K562 (cell line): ENCODE results near the gene ICAM1. TPM values are rescaled to one million over a fixed set of nuclear protein-coding genes. Genes with fewer than 3 reads are reported as not detected.

Source experiments
- ARID2 ChIP-seq: fragments of 450-650 bp; IDR thresholded peaks from 2 replicates; pipeline ENCODE4 v1.6.1; 2017; ENCODE audit warnings: antibody characterized with exemption, mild to moderate bottlenecking
- CREM ChIP-seq: IDR thresholded peaks from 2 replicates; pipeline ENCODE4 v1.6.1; 2014; ENCODE audit warnings: antibody characterized with exemption, low read depth
- CTCF ChIP-seq, 3 experiments: IDR thresholded peaks in 2 of 3; conservative IDR thresholded peaks in 1 of 3; 2 replicates each; pipeline ENCODE4 v1.5.1; 2011 to 2012; ENCODE audit warnings: low read length in 3 of 3, mild to moderate bottlenecking in 3 of 3, control low read depth in 2 of 3, improper control_type of control experiment in 1 of 3, inconsistent platforms in 1 of 3, low read depth in 1 of 3, mixed read lengths in 1 of 3, moderate library complexity in 1 of 3; ENCODE audit not compliant: insufficient read depth in 2 of 3
- RAD21 ChIP-seq, 2 experiments: fragments of 250-450 bp in 1 of 2; fragments of 450-650 bp in 1 of 2; sonication (Bioruptor Pico) in 1 of 2; formaldehyde crosslinking in 1 of 2; IDR thresholded peaks in 1 of 2; conservative IDR thresholded peaks in 1 of 2; 2 replicates each; pipeline versions ENCODE4 v1.4.0 to v1.8.0; 2020 to 2022; ENCODE audit warnings: mild to moderate bottlenecking in 2 of 2, moderate library complexity in 1 of 2
- SFPQ ChIP-seq: fragments of 200-400 bp; formaldehyde crosslinking; IDR thresholded peaks from 2 replicates; pipeline ENCODE4 v1.6.1; 2017; ENCODE audit warnings: mild to moderate bottlenecking, low read depth, low read length, moderate library complexity
- TAF7 ChIP-seq: fragments of 450-650 bp; IDR thresholded peaks from 2 replicates; pipeline ENCODE4 v1.6.1; 2016; ENCODE audit warnings: missing genetic modification characterization, missing compliant biosample characterization
- XRCC5 ChIP-seq: fragments of 200-400 bp; formaldehyde crosslinking; IDR thresholded peaks from 2 replicates; pipeline ENCODE4 v1.6.1; 2017; ENCODE audit warnings: low read depth, mild to moderate bottlenecking, low read length
- ZBTB7A ChIP-seq: IDR thresholded peaks from 2 replicates; pipeline ENCODE4 v1.6.1; 2011; ENCODE audit warnings: low read depth, mild to moderate bottlenecking, low read length, moderate library complexity, borderline replicate concordance; ENCODE audit not compliant: control insufficient read depth
- ZNF140 ChIP-seq: fragments of 250-450 bp; sonication (Bioruptor Pico); IDR thresholded peaks from 2 replicates; pipeline ENCODE4 v1.8.0; 2021; ENCODE audit warnings: moderate library complexity, mild to moderate bottlenecking, inconsistent platforms
- polyA plus RNA-seq, 8 experiments: library from polyadenylated mRNA; depleted of rRNA in 4 of 8; stranded (reverse) in 5 of 8; unstranded in 3 of 8; fragments of >200 nt; fragmentation: Nextera tagmentation in 2 of 8; fragmentation: Illumina TruSeq in 1 of 8; extraction: Ambion mirVana in 2 of 8; extraction: Trizol in 1 of 8; gene quantifications; 2 replicates each; pipeline versions ENCODE4 v1.2.1 to v1.2.3, GENCODE V29; 2011 to 2014; ENCODE audit warnings: inconsistent platforms in 1 of 8, missing spikeins in 1 of 8
- total RNA-seq, 7 experiments: library from RNA; depleted of rRNA in 6 of 7; stranded (reverse); fragments of >200 nt in 6 of 7; fragmentation: Illumina TruSeq in 2 of 7; extraction: Trizol in 2 of 7; gene quantifications; 2 replicates each; pipeline versions ENCODE4 v1.2.1 to v1.2.3, GENCODE V29; 2011 to 2021; ENCODE audit warnings: low replicate concordance in 1 of 7

ICAM1 gene
- total and polyA plus RNA-seq, 9 of the 15 experiments (the other 6 are each of a cell fraction or from before 2014, with no cell fraction given), result 2.3 to 24.4 (median 13.4) TPM

GRCh38 chr19:10259162-10259905 lies 11.6 kb upstream of the ICAM1 start (continued):
- TF ChIP-seq SFPQ (no peak), ZNF140 (no peak), TAF7 (tag) (no peak), RAD21 (CRISPR knock-in tag; conservative IDR thresholded peaks at IDR 0.05 in 1 of 2, IDR thresholded peaks at IDR 0.05 in 1 of 2) (peak; percentile 50 to 63), XRCC5 (peak; percentile 70; the same call in 1 of the 2 replicates), ZBTB7A (peak; percentile 31; the same call in 1 of the 2 replicates), CREM (0 out of 2 replicates have a peak, but pooled peaks have one; percentile 24), ARID2 (peak; percentile 64; the same call in 1 of the 2 replicates), CTCF (IDR thresholded peaks at IDR 0.05 in 2 of 3, conservative IDR thresholded peaks at IDR 0.05 in 1 of 3; ENCODE audit: insufficient read depth in 2 of 3, low read depth in 1 of 3, low read length in 3 of 3) (peak; percentile 78 to 87 (median 85))
